Left lobe of liver (tissue), 2 donors: Measurements from ENCODE around the gene MAP1LC3A. TPM values are rescaled to one million over a fixed set of nuclear protein-coding genes. Genes with fewer than 3 reads are reported as not detected.
A peak's percentile ranks its signal among the peaks of the same experiment; 100 is the strongest.

ENCODE experiments used
- ATAC-seq: fragments of 200-7000 bp; cut with Tn5 transposase; one replicate; pipeline ENCODE4 v1.9.1; 2020; ENCODE audit warnings: mild to moderate bottlenecking, moderate library complexity
- DNase-seq: peaks from one replicate; pipeline ENCODE4 v3.0.0-alpha.2; 2020; ENCODE audit warnings: low spot score
- total RNA-seq: library from RNA; stranded (reverse); gene quantifications from one replicate; pipeline ENCODE4 v1.2.1, GENCODE V29; 2021
- donor health status: DM: no; HTN: no; CAD: no; lungs with moderate emphysema.
- donor health status: DM: no; HTN: yes; CAD: no.

The MAP1LC3A gene
- total RNA-seq, 1 donor from 2014 or later = 24.2 TPM

GRCh38 chr20:34574861-34575260, 16.3 kb downstream of the MAP1LC3A start:
- ATAC-seq (no peak), DNase-seq (no peak)

GRCh38 chr20:34575271-34575670, 16.8 kb downstream of the MAP1LC3A start:
- DNase-seq (no peak), ATAC-seq (no peak)

- no peak for ATAC-seq
- DNase-seq = no peak
These were observed 17.2 kb downstream of the MAP1LC3A start for GRCh38 chr20:34575756-34576155.

GRCh38 chr20:34577061-34577460, 18.5 kb downstream of the MAP1LC3A start:
- DNase-seq = no peak
- no peak for ATAC-seq

- no peak for ATAC-seq
- no peak for DNase-seq
These were observed 19.5 kb downstream of the MAP1LC3A start for GRCh38 chr20:34578025-34578424.

- ATAC-seq (no peak), DNase-seq (no peak)
These were observed 20.0 kb downstream of the MAP1LC3A start for GRCh38 chr20:34578521-34578920.

- DNase-seq (no peak), ATAC-seq (peak; percentile 68)
These were observed 20.9 kb downstream of the MAP1LC3A start for GRCh38 chr20:34579191-34579978.

GRCh38 chr20:34579979-34580940, 21.7 kb downstream of the MAP1LC3A start:
- DNase-seq (peak; percentile 40), ATAC-seq (no peak)

- ATAC-seq = peak; percentile 33
- DNase-seq = peak; percentile 38
These were observed 23.0 kb downstream of the MAP1LC3A start for GRCh38 chr20:34581341-34582184.

GRCh38 chr20:34582221-34582620, 23.7 kb downstream of the MAP1LC3A start:
- DNase-seq = no peak
- no peak for ATAC-seq

GRCh38 chr20:34582911-34583310, 24.4 kb downstream of the MAP1LC3A start:
- DNase-seq = no peak
- no peak for ATAC-seq

- ATAC-seq (no peak), DNase-seq (no peak)
These were observed 25.0 kb downstream of the MAP1LC3A start for GRCh38 chr20:34583544-34583943.

GRCh38 chr20:34585019-34585418, 26.5 kb downstream of the MAP1LC3A start:
- DNase-seq (peak; percentile 43), ATAC-seq (no peak)

- DNase-seq (no peak), ATAC-seq (no peak)
These were observed 28.1 kb downstream of the MAP1LC3A start for GRCh38 chr20:34586488-34587163.

- no peak for ATAC-seq
- no peak for DNase-seq
These were observed 37.1 kb downstream of the MAP1LC3A start for GRCh38 chr20:34595377-34596184.

- DNase-seq = no peak
- no peak for ATAC-seq
These were observed 42.6 kb downstream of the MAP1LC3A start for GRCh38 chr20:34600892-34601653.

GRCh38 chr20:34604980-34605788, 46.7 kb downstream of the MAP1LC3A start:
- DNase-seq = no peak
- ATAC-seq = no peak

- ATAC-seq = no peak
- DNase-seq = no peak
These were observed 48.5 kb downstream of the MAP1LC3A start for GRCh38 chr20:34607066-34607465.
